Muscle layer of duodenum (tissue), 2 donors: ENCODE data around the gene SHISA6.

Experiments
- H3K27ac ChIP-seq: one replicate; pipeline ENCODE4 v1.7.0; 2013; ENCODE audit warnings: mild to moderate bottlenecking, low read length
- H3K27me3 ChIP-seq: one replicate; pipeline ENCODE4 v1.7.0; 2013; ENCODE audit warnings: low read depth, mild to moderate bottlenecking, control low read depth, low read length
- H3K36me3 ChIP-seq, 2 donors: one replicate each; pipeline ENCODE4 v1.7.0; 2013; ENCODE audit warnings: low read length in 2 of 2, control low read depth in 1 of 2, mild to moderate bottlenecking in 1 of 2; ENCODE audit not compliant: insufficient read depth in 2 of 2, control insufficient read depth in 1 of 2
- H3K4me1 ChIP-seq, 2 donors: one replicate each; pipeline ENCODE4 v1.7.0; 2013; ENCODE audit warnings: low read length in 2 of 2, mild to moderate bottlenecking in 2 of 2, control low read depth in 1 of 2, moderate library complexity in 1 of 2; ENCODE audit not compliant: insufficient read depth in 2 of 2, control insufficient read depth in 1 of 2
- H3K4me3 ChIP-seq, 2 donors: one replicate each; pipeline ENCODE4 v1.7.0; 2013; ENCODE audit warnings: low read length in 2 of 2, low read depth in 1 of 2, mild to moderate bottlenecking in 1 of 2
- H3K9me3 ChIP-seq, 2 donors: one replicate each; pipeline ENCODE4 v1.7.0; 2013; ENCODE audit warnings: low read length in 2 of 2, control low read depth in 1 of 2, mild to moderate bottlenecking in 1 of 2; ENCODE audit not compliant: control insufficient read depth in 1 of 2
- donor health status: healthy.

Gene SHISA6

DNA sequence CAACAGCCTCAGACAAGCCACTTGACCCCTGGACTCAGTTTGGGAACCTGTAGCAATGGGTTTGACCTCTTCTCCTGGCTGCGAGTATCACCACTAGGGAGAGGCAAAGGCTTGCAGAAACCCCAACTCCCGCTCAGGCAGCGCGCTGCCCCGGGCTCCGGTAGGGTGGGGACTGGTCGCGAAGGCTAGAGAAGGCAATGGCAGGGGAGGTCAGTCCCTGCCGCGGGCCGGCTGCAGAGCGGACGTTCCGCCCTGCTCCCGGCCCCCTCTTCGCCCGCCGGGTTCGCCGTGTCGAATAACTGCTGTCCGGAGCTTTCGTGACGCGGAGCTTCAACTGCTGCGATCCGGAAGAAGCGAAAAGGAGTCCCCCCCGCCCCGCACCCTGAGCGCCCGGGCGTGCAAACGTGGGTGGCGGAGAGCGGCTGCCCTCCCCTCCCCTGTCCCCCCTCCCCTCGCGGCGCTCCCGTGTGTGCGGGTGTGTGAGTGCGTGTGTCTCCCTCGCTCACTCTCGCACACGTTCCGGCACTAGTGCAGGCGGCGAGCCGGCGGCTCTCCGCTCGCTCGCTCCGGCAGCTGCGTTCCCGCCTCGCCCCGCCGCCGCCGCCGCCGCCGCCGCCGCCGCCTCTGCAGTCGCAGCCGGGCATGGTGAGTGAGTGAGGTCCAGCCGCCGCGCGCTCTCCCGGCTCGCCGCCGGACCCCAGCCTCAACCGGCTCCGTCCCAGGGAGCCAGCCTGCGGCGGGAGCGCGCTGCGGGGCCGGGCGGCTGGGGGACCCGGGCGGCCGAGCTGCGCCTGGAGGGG is 772 bp upstream of the SHISA6 start:
- Histone ChIP-seq H3K4me1 (peaks cover 0 to 13% of the 10 kb centered on the region in 2 donors), H3K4me3 (peak overlapping the region in 1 of 2 donors; percentile 58), H3K27ac (no peak overlapping the region), H3K36me3 (no peaks in the 10 kb centered on the region), H3K9me3 (no peaks in the 10 kb centered on the region), H3K27me3 (peaks cover 23% of the 10 kb centered on the region)

DNA sequence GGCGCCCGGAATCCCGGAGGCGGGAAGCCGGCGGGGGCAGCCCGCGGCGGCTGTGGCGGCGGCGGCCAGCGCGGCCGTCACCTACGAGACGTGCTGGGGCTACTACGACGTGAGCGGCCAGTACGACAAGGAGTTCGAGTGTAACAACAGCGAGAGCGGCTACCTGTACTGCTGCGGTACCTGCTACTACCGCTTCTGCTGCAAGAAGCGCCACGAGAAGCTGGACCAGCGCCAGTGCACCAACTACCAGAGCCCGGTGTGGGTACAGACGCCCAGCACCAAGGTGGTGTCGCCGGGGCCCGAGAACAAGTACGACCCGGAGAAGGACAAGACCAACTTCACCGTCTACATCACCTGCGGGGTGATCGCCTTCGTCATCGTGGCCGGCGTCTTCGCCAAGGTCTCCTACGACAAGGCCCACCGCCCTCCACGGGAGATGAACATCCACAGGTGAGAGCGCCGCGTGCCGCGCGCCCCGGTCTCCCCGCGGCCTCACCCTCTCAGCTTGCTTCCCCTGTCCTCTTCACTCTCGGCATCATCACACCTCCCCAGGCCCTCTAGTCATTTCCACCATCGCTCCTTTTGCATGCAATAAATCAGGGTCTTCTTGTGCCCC is 706 bp downstream of the SHISA6 start:
- Histone ChIP-seq H3K27ac (no peak overlapping the region), H3K9me3 (no peaks in the 10 kb centered on the region), H3K27me3 (peaks cover 23% of the 10 kb centered on the region), H3K36me3 (no peaks in the 10 kb centered on the region), H3K4me1 (peaks cover 0 to 13% of the 10 kb centered on the region in 2 donors), H3K4me3 (peak overlapping the region in 1 of 2 donors; percentile 28)

DNA sequence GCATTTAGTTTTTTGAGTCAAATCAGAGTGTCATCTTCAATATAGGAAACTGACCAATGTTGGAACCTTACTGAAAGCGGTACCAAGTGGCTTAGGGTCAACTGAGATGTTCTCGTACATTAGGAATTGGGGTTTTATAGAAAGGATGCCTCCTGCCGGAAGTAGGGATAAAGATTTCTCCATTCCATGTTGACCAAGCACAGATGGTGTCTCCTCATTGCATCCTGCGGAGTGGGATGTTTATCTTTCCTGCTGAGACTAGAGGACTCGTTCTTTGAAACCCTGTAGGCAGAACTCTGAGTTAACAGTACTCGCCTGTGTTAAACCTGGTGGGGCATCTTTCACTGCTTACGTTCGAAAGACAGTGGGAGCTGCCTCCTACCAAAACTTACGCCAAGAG is 1.4 kb downstream of the SHISA6 start:
- Histone ChIP-seq H3K36me3 (no peaks in the 10 kb centered on the region), H3K9me3 (no peaks in the 10 kb centered on the region), H3K4me1 (peaks cover 0 to 13% of the 10 kb centered on the region in 2 donors), H3K27me3 (peaks cover 23% of the 10 kb centered on the region), H3K4me3 (no peak overlapping the region), H3K27ac (no peak overlapping the region)

DNA sequence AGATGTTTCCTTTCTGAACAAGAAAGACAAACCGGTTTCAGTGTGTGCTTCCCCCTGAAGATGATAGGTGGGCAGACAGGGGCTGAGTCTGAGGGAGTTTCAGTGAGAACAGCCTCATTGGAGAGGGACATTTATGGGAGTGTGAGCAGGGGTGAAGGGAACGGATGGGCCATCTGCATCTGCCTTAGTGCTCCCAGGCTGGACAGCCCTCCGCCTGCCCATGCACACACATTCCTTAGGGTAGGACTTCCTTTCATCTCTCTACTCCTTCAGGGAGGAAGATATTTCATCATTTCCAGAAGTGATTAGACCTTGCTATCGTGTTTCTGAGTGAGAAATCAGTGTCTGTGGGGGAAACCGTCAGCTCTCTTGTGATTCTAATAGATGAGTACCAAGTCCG is 3.8 kb downstream of the SHISA6 start:
- no peaks in the 10 kb centered on the region for H3K36me3 ChIP-seq
- H3K27me3 ChIP-seq, result peaks cover 16% of the 10 kb centered on the region
- H3K9me3 ChIP-seq, result no peaks in the 10 kb centered on the region
- H3K4me1 ChIP-seq, result peaks cover 0 to 7% of the 10 kb centered on the region in 2 donors
- no peak overlapping the region for H3K27ac ChIP-seq
- H3K4me3 ChIP-seq, result no peak overlapping the region

DNA sequence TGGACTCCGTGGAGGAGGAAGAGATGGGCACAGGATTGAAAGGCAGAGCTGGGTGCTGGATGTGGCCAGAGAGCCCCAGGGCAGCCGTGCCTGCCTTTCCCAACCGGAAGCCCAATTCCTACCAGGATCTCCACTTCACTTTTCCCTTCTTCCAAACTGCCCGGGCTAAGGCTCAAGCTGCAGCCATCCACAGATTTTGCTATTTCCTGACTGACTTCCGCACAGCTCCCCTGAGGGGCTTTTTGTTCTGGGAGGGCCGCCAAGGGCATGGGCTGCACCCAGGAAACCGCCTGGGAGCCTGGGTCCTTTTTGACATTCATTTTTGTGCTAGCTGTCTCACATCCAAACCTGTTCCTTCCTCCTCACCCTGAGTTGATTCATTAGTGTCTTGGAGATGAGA is 4.2 kb downstream of the SHISA6 start:
- H3K27ac ChIP-seq, result no peak overlapping the region
- H3K4me1 ChIP-seq, result peaks cover 0 to 3% of the 10 kb centered on the region in 2 donors
- H3K4me3 ChIP-seq, result no peak overlapping the region
- no peaks in the 10 kb centered on the region for H3K36me3 ChIP-seq
- no peaks in the 10 kb centered on the region for H3K9me3 ChIP-seq
- H3K27me3 ChIP-seq, result peaks cover 16% of the 10 kb centered on the region

DNA sequence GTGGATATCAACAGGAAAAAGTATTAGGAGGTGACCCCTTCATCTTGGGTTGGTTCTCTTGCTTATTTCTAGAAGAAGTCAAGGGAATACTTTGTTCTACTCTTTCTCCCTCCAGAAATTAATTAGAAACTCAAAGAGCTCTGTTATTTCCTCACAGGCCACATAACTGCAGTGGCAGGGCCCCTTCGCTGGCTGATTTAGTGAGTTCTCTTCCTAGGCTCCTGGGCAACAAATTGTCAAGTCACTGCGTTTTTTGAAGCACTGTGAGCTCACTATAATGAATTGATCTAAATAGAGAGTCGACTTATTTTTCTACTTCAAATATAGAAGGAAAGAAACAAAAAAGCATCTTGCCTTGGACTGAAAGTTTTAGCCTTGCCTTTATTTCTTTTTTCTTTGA is 4.8 kb downstream of the SHISA6 start:
- Histone ChIP-seq H3K36me3 (no peaks in the 10 kb centered on the region), H3K4me1 (no peaks in the 10 kb centered on the region), H3K4me3 (no peak overlapping the region), H3K9me3 (no peaks in the 10 kb centered on the region), H3K27me3 (peaks cover 16% of the 10 kb centered on the region), H3K27ac (no peak overlapping the region)

DNA sequence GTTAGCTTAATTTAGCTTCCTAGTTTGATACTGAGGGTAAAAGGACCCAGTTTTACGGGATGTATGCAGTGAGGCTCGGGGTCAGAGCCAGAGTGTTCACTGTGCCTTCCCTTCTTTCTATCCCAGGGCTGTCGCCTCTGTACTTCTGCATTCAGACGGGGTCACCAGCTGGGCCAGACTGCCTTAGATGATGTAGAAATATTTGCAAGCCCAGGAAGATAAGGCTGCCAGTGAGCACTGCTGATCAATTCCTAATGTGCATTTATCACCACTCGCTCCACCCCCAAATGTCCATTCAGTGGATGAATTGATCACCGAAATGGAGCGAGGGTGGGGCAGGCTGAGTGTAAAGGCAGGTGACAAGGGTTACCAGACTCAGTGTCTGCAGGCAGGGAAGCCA is 9.1 kb downstream of the SHISA6 start:
- Histone ChIP-seq H3K9me3 (no peaks in the 10 kb centered on the region), H3K27me3 (no peaks in the 10 kb centered on the region), H3K4me3 (no peak overlapping the region), H3K27ac (no peak overlapping the region), H3K4me1 (no peaks in the 10 kb centered on the region), H3K36me3 (no peaks in the 10 kb centered on the region)

DNA sequence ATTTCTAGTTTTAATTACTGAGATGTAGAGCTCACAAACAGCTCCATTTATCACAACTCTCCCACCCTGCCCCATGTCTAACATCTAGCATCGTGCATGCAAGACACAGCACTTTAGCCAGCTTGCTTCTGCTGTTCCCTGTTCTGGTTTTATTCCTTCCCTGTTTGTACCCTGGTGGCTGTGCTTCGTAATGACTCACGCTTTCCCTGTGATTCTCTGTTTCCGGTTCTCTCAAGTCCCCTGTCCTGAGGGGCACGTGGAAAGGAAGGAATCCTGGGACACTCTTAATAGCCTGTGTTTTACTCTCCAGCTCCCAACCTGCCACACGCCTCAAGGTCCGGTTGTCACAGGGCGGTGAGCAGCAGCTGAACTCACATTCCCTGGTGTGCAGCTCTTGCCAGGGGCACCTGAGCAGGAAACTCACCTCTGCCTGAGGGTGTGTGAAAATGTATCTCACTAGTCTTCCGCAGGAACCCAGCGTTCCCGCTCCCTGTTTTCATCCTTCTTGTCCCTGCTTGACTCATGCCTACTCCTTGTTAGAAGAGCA is 10.6 kb downstream of the SHISA6 start:
- no peak overlapping the region for H3K27ac ChIP-seq
- no peak overlapping the region for H3K4me3 ChIP-seq
- H3K9me3 ChIP-seq, result no peaks in the 10 kb centered on the region
- no peaks in the 10 kb centered on the region for H3K27me3 ChIP-seq
- no peaks in the 10 kb centered on the region for H3K36me3 ChIP-seq
- no peaks in the 10 kb centered on the region for H3K4me1 ChIP-seq

DNA sequence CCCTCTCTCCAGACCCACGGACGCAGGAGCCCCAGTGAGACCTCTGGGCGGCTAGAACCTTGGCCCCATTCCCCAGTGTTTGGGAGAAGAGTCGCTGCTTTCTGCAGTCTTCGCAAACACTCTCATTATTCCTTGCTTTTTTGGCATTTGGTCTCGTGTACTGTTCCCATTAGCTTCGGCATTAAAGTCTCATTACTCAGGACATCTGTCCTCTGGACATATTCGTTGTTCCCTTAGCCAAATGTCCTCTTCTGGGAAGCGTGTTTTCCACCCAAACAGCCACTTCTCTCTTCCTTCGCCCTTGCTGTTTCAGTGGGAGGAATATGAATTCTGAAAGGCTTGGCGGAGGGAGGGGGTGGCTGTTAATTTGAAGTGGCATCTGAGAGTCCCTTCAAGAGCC is 11.1 kb downstream of the SHISA6 start:
- H3K4me3 ChIP-seq, result no peak overlapping the region
- H3K36me3 ChIP-seq, result no peaks in the 10 kb centered on the region
- no peaks in the 10 kb centered on the region for H3K27me3 ChIP-seq
- no peaks in the 10 kb centered on the region for H3K9me3 ChIP-seq
- no peaks in the 10 kb centered on the region for H3K4me1 ChIP-seq
- no peak overlapping the region for H3K27ac ChIP-seq

DNA sequence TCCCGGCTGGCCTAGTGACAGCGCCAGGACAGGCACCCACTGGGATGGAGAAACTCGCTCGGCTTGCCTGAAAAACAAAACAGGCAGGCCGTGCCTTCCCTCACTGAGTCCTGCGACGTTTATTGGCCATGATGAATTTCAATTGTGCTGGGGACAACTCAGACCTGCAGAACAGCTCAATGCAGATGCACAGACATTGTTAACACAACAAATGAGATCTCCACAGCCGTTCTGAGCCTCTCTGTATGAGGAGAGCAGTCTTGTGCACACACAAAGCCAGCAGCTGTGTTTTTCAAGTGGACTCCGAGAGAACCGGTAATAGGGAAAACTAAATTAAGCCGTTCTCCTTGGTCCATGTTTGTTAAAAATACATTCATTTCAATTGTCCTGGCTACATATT is 15.9 kb downstream of the SHISA6 start:
- Histone ChIP-seq H3K4me1 (no peaks in the 10 kb centered on the region), H3K36me3 (no peaks in the 10 kb centered on the region), H3K4me3 (no peak overlapping the region), H3K27me3 (no peaks in the 10 kb centered on the region), H3K27ac (no peak overlapping the region), H3K9me3 (no peaks in the 10 kb centered on the region)

DNA sequence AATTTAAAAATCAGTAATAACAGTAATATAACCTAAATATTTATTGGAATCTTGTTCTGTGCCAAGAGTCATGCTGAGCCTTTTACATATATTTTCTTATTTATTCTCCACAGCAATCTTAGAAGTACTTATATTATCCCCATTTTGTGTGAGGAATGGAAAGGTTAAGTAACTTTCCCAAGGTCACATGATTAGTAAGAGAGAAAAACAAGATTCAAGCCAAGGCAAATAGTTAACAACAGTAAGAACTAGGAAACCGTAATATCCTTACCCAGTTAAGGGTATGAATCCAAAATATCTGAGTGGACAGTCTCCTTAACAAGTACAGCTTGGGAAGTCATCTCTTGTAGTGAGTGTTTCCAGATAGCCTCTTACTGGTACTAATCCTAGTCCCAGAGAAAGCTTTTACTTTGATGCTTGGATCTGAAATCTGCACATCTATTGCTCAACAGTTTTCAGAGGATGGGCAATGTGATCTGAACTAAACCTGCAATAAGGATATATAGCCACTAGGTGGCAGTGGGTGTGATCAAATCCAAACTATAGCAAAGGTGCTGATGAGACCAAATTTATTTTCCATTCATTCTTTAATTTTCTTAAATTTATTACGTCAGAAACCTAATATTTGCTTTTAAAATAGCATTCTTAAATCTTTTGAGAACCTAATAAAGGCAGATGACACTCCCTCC is 23.3 kb downstream of the SHISA6 start:
- peaks cover 0 to 17% of the 10 kb centered on the region in 2 donors for H3K9me3 ChIP-seq
- no peak overlapping the region for H3K27ac ChIP-seq

More for the DNA sequence above, 23.3 kb downstream of the SHISA6 start:
- no peaks in the 10 kb centered on the region for H3K36me3 ChIP-seq
- no peaks in the 10 kb centered on the region for H3K4me1 ChIP-seq
- no peak overlapping the region for H3K4me3 ChIP-seq
- no peaks in the 10 kb centered on the region for H3K27me3 ChIP-seq
